Cardiac muscle cell (in vitro differentiated cells and primary cell): ENCODE results near the gene IGDCC3. TPM values are rescaled to one million over a fixed set of nuclear protein-coding genes. Genes with fewer than 3 reads are reported as not detected.

Source experiments
- DNase-seq, 2 donors: peaks; one replicate each; pipeline versions ENCODE4 v3.0.0 to v3.0.0-alpha.2; 2010 to 2017; ENCODE audit warnings: low read depth in 1 of 2, low spot score in 1 of 2
- H3K27ac ChIP-seq: fragments of 200-600 bp; sonication (generic); 2 replicates; pipeline ENCODE4 v1.5.1; 2016
- H3K27me3 ChIP-seq: fragments of 200-600 bp; sonication (generic); 2 replicates; pipeline ENCODE4 v1.6.0; 2016; ENCODE audit warnings: control low read depth
- H3K36me3 ChIP-seq: fragments of 200-600 bp; sonication (generic); 2 replicates; pipeline ENCODE4 v1.5.1; 2016; ENCODE audit warnings: control low read depth
- H3K4me1 ChIP-seq: fragments of 200-600 bp; sonication (generic); 2 replicates; pipeline ENCODE4 v1.8.1; 2017; ENCODE audit warnings: low read depth, mild to moderate bottlenecking, mixed run types
- H3K4me3 ChIP-seq: fragments of 200-600 bp; sonication (generic); 2 replicates; pipeline ENCODE4 v1.5.1; 2016; ENCODE audit warnings: mild to moderate bottlenecking
- H3K9me3 ChIP-seq: fragments of 200-600 bp; sonication (generic); 2 replicates; pipeline ENCODE4 v1.5.1; 2017; ENCODE audit warnings: low read depth, mild to moderate bottlenecking, control low read depth
- polyA plus RNA-seq: library from polyadenylated mRNA; unstranded; fragments of >200 nt; fragmentation: Nextera tagmentation; extraction: Ambion mirVana; gene quantifications from 2 replicates; pipeline ENCODE4 v1.2.1, GENCODE V29; 2016
- total RNA-seq: library from RNA; depleted of rRNA; stranded (reverse); fragments of >200 nt; gene quantifications from 2 replicates; pipeline ENCODE4 v1.2.3, GENCODE V29; 2016
- TF ChIP-seq, protein P1 (sequence below): IDR thresholded peaks from 2 replicates; pipeline ENCODE4 v1.5.1; 2012; ENCODE audit warnings: low read depth, mild to moderate bottlenecking, low read length

The IGDCC3 gene
- total and polyA plus RNA-seq, 2 experiments from 2014 or later: 41.1 to 54.6 TPM

DNA sequence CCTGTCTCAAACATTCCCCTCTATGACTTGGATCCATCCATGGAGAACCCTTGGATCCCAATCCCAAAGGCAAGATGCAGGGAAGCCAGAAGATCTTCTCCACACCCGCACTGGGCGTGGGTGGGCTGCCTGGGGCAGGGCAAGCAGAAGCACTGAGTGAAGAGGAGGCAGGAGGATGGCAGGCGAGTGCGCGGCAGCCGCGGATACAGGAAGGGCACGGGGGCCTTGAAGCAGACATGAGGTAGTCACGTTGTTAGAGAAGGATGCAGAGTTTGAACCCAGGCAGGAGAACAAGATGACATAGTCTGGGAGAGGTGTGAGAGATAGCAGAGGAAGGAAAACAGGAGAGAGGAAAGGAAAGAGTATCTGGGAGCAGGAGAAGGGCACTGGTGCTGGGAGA is 5.1 kb upstream of the IGDCC3 start:
- Histone ChIP-seq H3K9me3 (no peaks in the 10 kb centered on the region), H3K4me3 (no peak overlapping the region), H3K27me3 (no peaks in the 10 kb centered on the region), H3K4me1 (peaks cover 3% of the 10 kb centered on the region), H3K27ac (no peak overlapping the region), H3K36me3 (no peaks in the 10 kb centered on the region)
- DNase-seq: no peak
- TF ChIP-seq, protein P1, sequence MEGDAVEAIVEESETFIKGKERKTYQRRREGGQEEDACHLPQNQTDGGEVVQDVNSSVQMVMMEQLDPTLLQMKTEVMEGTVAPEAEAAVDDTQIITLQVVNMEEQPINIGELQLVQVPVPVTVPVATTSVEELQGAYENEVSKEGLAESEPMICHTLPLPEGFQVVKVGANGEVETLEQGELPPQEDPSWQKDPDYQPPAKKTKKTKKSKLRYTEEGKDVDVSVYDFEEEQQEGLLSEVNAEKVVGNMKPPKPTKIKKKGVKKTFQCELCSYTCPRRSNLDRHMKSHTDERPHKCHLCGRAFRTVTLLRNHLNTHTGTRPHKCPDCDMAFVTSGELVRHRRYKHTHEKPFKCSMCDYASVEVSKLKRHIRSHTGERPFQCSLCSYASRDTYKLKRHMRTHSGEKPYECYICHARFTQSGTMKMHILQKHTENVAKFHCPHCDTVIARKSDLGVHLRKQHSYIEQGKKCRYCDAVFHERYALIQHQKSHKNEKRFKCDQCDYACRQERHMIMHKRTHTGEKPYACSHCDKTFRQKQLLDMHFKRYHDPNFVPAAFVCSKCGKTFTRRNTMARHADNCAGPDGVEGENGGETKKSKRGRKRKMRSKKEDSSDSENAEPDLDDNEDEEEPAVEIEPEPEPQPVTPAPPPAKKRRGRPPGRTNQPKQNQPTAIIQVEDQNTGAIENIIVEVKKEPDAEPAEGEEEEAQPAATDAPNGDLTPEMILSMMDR: no peak

DNA sequence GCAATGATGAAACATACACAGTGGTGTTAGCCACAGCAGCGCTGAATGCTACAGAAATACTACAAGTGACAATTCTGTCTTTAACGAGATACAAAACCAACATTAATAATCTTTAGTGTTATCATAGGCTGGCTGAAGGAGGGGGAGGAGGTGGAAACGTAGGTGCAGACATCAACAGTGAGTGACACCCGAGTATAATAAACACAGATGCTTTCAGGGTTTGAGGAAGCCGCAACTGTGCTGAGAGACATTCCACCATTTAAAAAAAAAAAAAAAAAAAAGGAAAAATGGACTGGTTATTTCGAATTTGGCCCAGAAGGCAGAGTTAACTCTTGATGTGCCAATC is 4.3 kb upstream of the IGDCC3 start:
- Histone ChIP-seq H3K27ac (no peak overlapping the region), H3K4me3 (no peak overlapping the region), H3K4me1 (peaks cover 3% of the 10 kb centered on the region), H3K9me3 (no peaks in the 10 kb centered on the region), H3K27me3 (no peaks in the 10 kb centered on the region), H3K36me3 (no peaks in the 10 kb centered on the region)
- TF ChIP-seq, protein P1: no peak
- no peak for DNase-seq

DNA sequence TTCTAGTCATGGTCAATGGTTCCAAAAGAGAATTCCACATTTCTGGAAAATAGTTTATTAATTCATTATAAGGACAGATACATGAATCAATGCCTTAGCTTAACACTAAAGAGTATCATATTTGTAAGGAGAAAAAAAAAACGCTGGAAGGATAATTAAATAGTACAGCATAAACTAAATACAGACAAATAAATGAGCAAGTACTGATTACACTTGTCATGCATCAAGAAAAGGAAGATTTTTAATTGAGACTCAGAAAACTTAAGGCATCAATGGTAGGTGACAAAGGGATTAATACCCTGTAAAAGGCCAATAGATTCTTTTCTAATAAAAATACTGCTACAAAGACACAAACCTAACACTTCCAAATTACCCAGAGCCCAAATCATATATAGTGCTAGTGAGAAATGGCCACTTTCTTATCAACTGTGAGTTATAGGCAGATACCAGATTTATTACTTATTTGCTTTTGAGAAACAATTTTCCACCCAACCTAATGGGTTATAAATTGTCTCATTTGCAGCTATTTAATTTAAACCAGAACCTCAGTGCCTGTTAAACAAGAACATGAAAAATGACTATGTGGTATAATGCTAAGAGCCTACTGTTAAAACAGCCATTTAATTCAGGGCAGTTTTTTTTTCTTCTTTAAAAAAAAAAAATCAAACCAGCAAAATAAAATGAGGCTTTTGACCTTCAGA is 3.8 kb upstream of the IGDCC3 start:
- no peak for DNase-seq
- no peaks in the 10 kb centered on the region for H3K27me3 ChIP-seq
- H3K36me3 ChIP-seq: no peaks in the 10 kb centered on the region
- TF ChIP-seq, protein P1: no peak
- no peaks in the 10 kb centered on the region for H3K9me3 ChIP-seq
- H3K4me3 ChIP-seq: no peak overlapping the region
- peaks cover 4% of the 10 kb centered on the region for H3K4me1 ChIP-seq
- H3K27ac ChIP-seq: no peak overlapping the region

DNA sequence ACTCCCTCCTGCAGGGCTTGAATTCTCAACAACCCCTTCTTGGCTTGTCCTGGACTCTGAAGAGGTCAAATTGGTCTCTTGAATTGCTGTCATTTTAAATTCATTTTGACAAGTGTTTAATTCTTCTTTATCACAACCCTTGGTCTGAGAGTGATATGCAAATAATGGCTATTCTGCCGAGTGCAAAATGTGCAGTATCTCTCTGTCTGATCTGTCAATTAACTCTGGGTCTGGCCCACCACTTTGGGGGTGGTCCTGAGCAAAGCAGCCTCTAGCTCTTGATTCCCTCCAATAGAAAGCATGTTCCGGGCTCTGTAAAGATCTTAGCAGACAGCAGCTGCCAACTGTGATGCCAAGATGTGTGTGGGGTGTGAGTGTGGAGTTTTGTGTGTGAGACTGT is 2.2 kb upstream of the IGDCC3 start:
- TF ChIP-seq, protein P1: no peak
- Histone ChIP-seq H3K27ac (no peak overlapping the region), H3K9me3 (no peaks in the 10 kb centered on the region), H3K27me3 (no peaks in the 10 kb centered on the region), H3K4me1 (peaks cover 11% of the 10 kb centered on the region), H3K36me3 (no peaks in the 10 kb centered on the region), H3K4me3 (no peak overlapping the region)
- no peak for DNase-seq

DNA sequence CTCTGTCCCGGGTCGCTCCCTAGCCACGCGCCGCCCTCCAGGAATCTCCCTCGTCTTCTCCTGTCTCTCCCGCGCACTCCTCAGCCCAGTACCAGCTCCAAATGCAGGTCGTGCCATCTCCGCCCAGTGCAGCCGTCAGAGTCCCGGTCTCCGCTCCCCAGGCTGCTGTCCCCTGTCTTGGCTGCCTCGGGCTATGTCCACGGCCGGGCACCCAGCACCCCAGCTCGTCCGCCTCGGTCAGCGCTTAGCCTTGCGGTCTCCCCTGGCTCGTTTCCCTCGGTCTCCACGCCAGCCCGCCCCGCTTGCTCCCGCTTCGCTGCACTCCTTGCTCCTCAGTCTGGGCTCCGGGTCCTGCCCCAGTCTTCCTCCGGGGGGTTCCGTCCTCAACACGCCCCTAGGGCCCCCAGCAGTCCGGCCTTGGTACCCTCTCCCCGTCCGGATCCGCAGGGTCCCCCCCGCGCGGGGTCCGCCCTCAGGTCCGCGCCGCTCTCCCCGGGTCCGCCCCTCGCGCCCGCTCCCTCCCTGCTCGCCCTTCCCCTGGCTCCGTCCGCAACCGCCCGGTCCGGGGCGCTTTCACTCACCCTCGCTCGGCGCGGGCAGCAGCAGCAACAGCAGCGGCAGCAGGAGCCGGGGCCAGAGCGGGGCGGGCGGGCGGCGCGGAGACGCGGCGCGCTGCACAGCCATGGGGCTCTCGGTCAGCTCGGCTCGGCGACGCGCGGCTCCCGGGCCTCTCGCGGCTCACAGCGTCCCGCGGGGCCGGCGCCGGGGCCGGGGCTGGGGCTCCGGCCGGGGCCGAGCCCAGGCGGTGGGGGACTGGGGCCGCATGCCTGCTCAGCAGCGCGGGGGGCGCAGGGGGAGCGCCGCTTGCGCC is 462 bp downstream of the IGDCC3 start:
- peaks cover 4% of the 10 kb centered on the region for H3K36me3 ChIP-seq
- peak overlapping the region; percentile 75 for H3K27ac ChIP-seq

More for the DNA sequence above, 462 bp downstream of the IGDCC3 start:
- peaks cover 11% of the 10 kb centered on the region for H3K4me1 ChIP-seq
- DNase-seq: peak; percentile 48 to 76
- peak overlapping the region; percentile 91 for H3K4me3 ChIP-seq
- H3K9me3 ChIP-seq: no peaks in the 10 kb centered on the region
- no peaks in the 10 kb centered on the region for H3K27me3 ChIP-seq
- TF ChIP-seq, protein P1: no peak
